Stimulated activated memory B cell treated with anti-CD40 and anti-IgM and Interleukin-4, amounts not matched to agents 10 μg/mL and 1 μg/mL and 100 μg/mL, for 72 hours (primary cell): ENCODE measurements around the gene TELO2.

Source experiments
- ATAC-seq: fragments of 150-1000 bp; cut with Tn5 transposase; 2 replicates; pipeline ENCODE4 v1.10.0; 2021
- H3K27ac Mint-ChIP-seq: one replicate; pipeline ENCODE4 v1.8.0; 2022; ENCODE audit warnings: mild to moderate bottlenecking, mixed read lengths
- H3K27me3 Mint-ChIP-seq: one replicate; pipeline ENCODE4 v1.8.0; 2022; ENCODE audit warnings: mixed read lengths
- H3K36me3 Mint-ChIP-seq: one replicate; pipeline ENCODE4 v1.8.0; 2022; ENCODE audit warnings: mixed read lengths
- H3K4me1 Mint-ChIP-seq: one replicate; pipeline ENCODE4 v1.8.0; 2022; ENCODE audit warnings: mixed read lengths
- H3K4me3 Mint-ChIP-seq: one replicate; pipeline ENCODE4 v1.8.0; 2022; ENCODE audit warnings: mild to moderate bottlenecking, moderate library complexity, mixed read lengths
- H3K9me3 Mint-ChIP-seq: one replicate; pipeline ENCODE4 v1.8.0; 2022; ENCODE audit warnings: mixed read lengths

Gene TELO2

GRCh38 chr16:1492923-1493745 lies at the start of gene TELO2:
Gene TELO2 (plus strand): TSS chr16:1493360. CDS start chr16:1494282, 922 bp downstream.
- Mint-ChIP-seq H3K27ac (peak within 1 kb of the TSS; percentile 97), H3K9me3 (no peaks in the 10 kb centered on the region), H3K4me3 (peak within 1 kb of the TSS; percentile 95), H3K4me1 (peaks cover 20% of the 10 kb centered on the region), H3K36me3 (peaks cover 17% of the 10 kb centered on the region), H3K27me3 (no peaks in the 10 kb centered on the region)
- peak; percentile 91 for ATAC-seq

- H3K27me3 Mint-ChIP-seq = no peaks in the 10 kb centered on the region
- H3K36me3 Mint-ChIP-seq = peaks cover 18% of the 10 kb centered on the region
- no peak for ATAC-seq
- peaks cover 21% of the 10 kb centered on the region for H3K4me1 Mint-ChIP-seq
- H3K4me3 Mint-ChIP-seq = no peak overlapping the region
- H3K27ac Mint-ChIP-seq = no peak overlapping the region
- H3K9me3 Mint-ChIP-seq = no peaks in the 10 kb centered on the region
Observed at GRCh38 chr16:1443403-1443973, 49.7 kb upstream of the TELO2 start.

GRCh38 chr16:1443980-1444729 lies 49.0 kb upstream of the TELO2 start, which contains the start of gene CCDC154:
Gene CCDC154 (minus strand): TSS chr16:1444556. CDS start chr16:1444322, 234 bp downstream.
- Mint-ChIP-seq H3K36me3 (peaks cover 21% of the 10 kb centered on the region), H3K27ac (peak within 1 kb of the TSS; percentile 94), H3K9me3 (no peaks in the 10 kb centered on the region), H3K4me1 (peaks cover 21% of the 10 kb centered on the region), H3K4me3 (peak within 1 kb of the TSS; percentile 67), H3K27me3 (no peaks in the 10 kb centered on the region)
- ATAC-seq = no peak

- Mint-ChIP-seq H3K27ac (peak overlapping the region; percentile 94), H3K36me3 (peaks cover 27% of the 10 kb centered on the region), H3K9me3 (no peaks in the 10 kb centered on the region), H3K4me3 (peak overlapping the region; percentile 67), H3K4me1 (peaks cover 21% of the 10 kb centered on the region), H3K27me3 (no peaks in the 10 kb centered on the region)
- peak; percentile 65 for ATAC-seq
Observed at GRCh38 chr16:1444730-1445517, 48.2 kb upstream of the TELO2 start.

GRCh38 chr16:1445518-1446203 lies 47.5 kb upstream of the TELO2 start:
- H3K4me3 Mint-ChIP-seq = no peak overlapping the region
- H3K9me3 Mint-ChIP-seq = no peaks in the 10 kb centered on the region
- ATAC-seq = peak; percentile 55
- peaks cover 27% of the 10 kb centered on the region for H3K36me3 Mint-ChIP-seq
- peak overlapping the region; percentile 94 for H3K27ac Mint-ChIP-seq
- H3K27me3 Mint-ChIP-seq = no peaks in the 10 kb centered on the region
- peaks cover 21% of the 10 kb centered on the region for H3K4me1 Mint-ChIP-seq

GRCh38 chr16:1446296-1447080 lies 46.7 kb upstream of the TELO2 start:
- H3K4me1 Mint-ChIP-seq = peaks cover 21% of the 10 kb centered on the region
- H3K9me3 Mint-ChIP-seq = no peaks in the 10 kb centered on the region
- H3K4me3 Mint-ChIP-seq = no peak overlapping the region
- H3K27me3 Mint-ChIP-seq = no peaks in the 10 kb centered on the region
- ATAC-seq = no peak
- peaks cover 31% of the 10 kb centered on the region for H3K36me3 Mint-ChIP-seq
- peak overlapping the region; percentile 94 for H3K27ac Mint-ChIP-seq

- H3K36me3 Mint-ChIP-seq = peaks cover 36% of the 10 kb centered on the region
- peaks cover 21% of the 10 kb centered on the region for H3K4me1 Mint-ChIP-seq
- no peak overlapping the region for H3K4me3 Mint-ChIP-seq
- no peak for ATAC-seq
- no peaks in the 10 kb centered on the region for H3K9me3 Mint-ChIP-seq
- H3K27ac Mint-ChIP-seq = no peak overlapping the region
- no peaks in the 10 kb centered on the region for H3K27me3 Mint-ChIP-seq
Observed at GRCh38 chr16:1447965-1448364, 45.2 kb upstream of the TELO2 start.

- no peak for ATAC-seq
Observed at GRCh38 chr16:1448536-1449116, 44.5 kb upstream of the TELO2 start.

GRCh38 chr16:1449201-1449788 lies 43.9 kb upstream of the TELO2 start:
- H3K27ac Mint-ChIP-seq = no peak overlapping the region
- ATAC-seq = no peak
- no peaks in the 10 kb centered on the region for H3K9me3 Mint-ChIP-seq
- no peak overlapping the region for H3K4me3 Mint-ChIP-seq
- H3K36me3 Mint-ChIP-seq = peaks cover 44% of the 10 kb centered on the region
- no peaks in the 10 kb centered on the region for H3K27me3 Mint-ChIP-seq
- peaks cover 19% of the 10 kb centered on the region for H3K4me1 Mint-ChIP-seq

More at GRCh38 chr16:1448536-1449116, 44.5 kb upstream of the TELO2 start:
- Mint-ChIP-seq H3K36me3 (peaks cover 38% of the 10 kb centered on the region), H3K9me3 (no peaks in the 10 kb centered on the region), H3K27ac (no peak overlapping the region), H3K4me1 (peaks cover 21% of the 10 kb centered on the region), H3K27me3 (no peaks in the 10 kb centered on the region), H3K4me3 (no peak overlapping the region)

- no peaks in the 10 kb centered on the region for H3K9me3 Mint-ChIP-seq
- no peak overlapping the region for H3K27ac Mint-ChIP-seq
- peaks cover 10% of the 10 kb centered on the region for H3K4me1 Mint-ChIP-seq
- peaks cover 50% of the 10 kb centered on the region for H3K36me3 Mint-ChIP-seq
- H3K27me3 Mint-ChIP-seq = no peaks in the 10 kb centered on the region
- no peak for ATAC-seq
- no peak overlapping the region for H3K4me3 Mint-ChIP-seq
Observed at GRCh38 chr16:1450218-1450617, 42.9 kb upstream of the TELO2 start.

- no peak for ATAC-seq
- Mint-ChIP-seq H3K27ac (no peak overlapping the region), H3K36me3 (peaks cover 51% of the 10 kb centered on the region), H3K4me3 (no peak overlapping the region), H3K27me3 (no peaks in the 10 kb centered on the region), H3K9me3 (no peaks in the 10 kb centered on the region), H3K4me1 (peaks cover 5% of the 10 kb centered on the region)
Observed at GRCh38 chr16:1450841-1451240, 42.3 kb upstream of the TELO2 start.

- Mint-ChIP-seq H3K4me1 (no peaks in the 10 kb centered on the region), H3K9me3 (no peaks in the 10 kb centered on the region), H3K27me3 (no peaks in the 10 kb centered on the region), H3K36me3 (peaks cover 45% of the 10 kb centered on the region), H3K4me3 (no peak overlapping the region), H3K27ac (no peak overlapping the region)
- no peak for ATAC-seq
Observed at GRCh38 chr16:1451702-1452392, 41.3 kb upstream of the TELO2 start.

- no peak for ATAC-seq
- Mint-ChIP-seq H3K4me1 (no peaks in the 10 kb centered on the region), H3K4me3 (no peak overlapping the region), H3K27me3 (no peaks in the 10 kb centered on the region), H3K36me3 (peaks cover 45% of the 10 kb centered on the region), H3K9me3 (no peaks in the 10 kb centered on the region), H3K27ac (no peak overlapping the region)
Observed at GRCh38 chr16:1452530-1452929, 40.6 kb upstream of the TELO2 start.
